H1 (cell line): ENCODE data around the gene TBC1D2B. TPM values are rescaled to one million over a fixed set of nuclear protein-coding genes. Genes with fewer than 3 reads are reported as not detected.

Source experiments
- CTCF ChIA-PET: fragments of 300-600 bp; sonication (Branson Sonifier 250); formaldehyde crosslinking; loops from one replicate; lab custom pipeline; 2021; ENCODE audit not compliant: partially characterized antibody; lab: Charles Lee
- POLR2A ChIA-PET: fragments of 300-600 bp; sonication (Branson Sonifier 250); formaldehyde crosslinking; loops from one replicate; lab custom pipeline; 2021; ENCODE audit warnings: inconsistent platforms; ENCODE audit not compliant: partially characterized antibody; lab: Charles Lee
- DNase-seq, 2 experiments: peaks; one replicate each; pipeline versions ENCODE4 v3.0.0 to v3.0.0-alpha.2; 2010 to 2022; ENCODE audit warnings: low spot score in 2 of 2, low read depth in 1 of 2, mixed read lengths in 1 of 2
- FAIRE-seq: peaks from 2 replicates; lab custom pipeline; 2011; peaks lifted over from hg19 to GRCh38; lab: Jason Lieb, UNC
- H2AFZ ChIP-seq: 2 replicates; pipeline ENCODE4 v1.8.1; 2012; ENCODE audit warnings: low read length, inconsistent platforms
- H2AK5ac ChIP-seq: 2 replicates; pipeline ENCODE4 v1.6.1; 2013; ENCODE audit warnings: low read depth, low read length
- H2BK120ac ChIP-seq: replicated peaks from 2 replicates; pipeline ENCODE3; 2013; ENCODE audit warnings: low read depth, low read length, inconsistent platforms
- H2BK12ac ChIP-seq: 2 replicates; pipeline ENCODE4 v1.6.1; 2013; ENCODE audit warnings: low read depth, low read length
- H2BK15ac ChIP-seq: 2 replicates; pipeline ENCODE4 v1.6.1; 2013; ENCODE audit warnings: low read length
- H2BK20ac ChIP-seq: 2 replicates; pipeline ENCODE4 v1.6.1; 2013; ENCODE audit warnings: low read length
- H2BK5ac ChIP-seq: 2 replicates; pipeline ENCODE4 v1.6.1; 2013; ENCODE audit warnings: low read depth, low read length
- H3K14ac ChIP-seq: 2 replicates; pipeline ENCODE4 v1.6.1; 2013; ENCODE audit warnings: inconsistent platforms; ENCODE audit not compliant: insufficient read length
- H3K18ac ChIP-seq: 2 replicates; pipeline ENCODE4 v1.6.1; 2013; ENCODE audit warnings: low read length; ENCODE audit errors: extremely low read depth
- H3K23ac ChIP-seq: 2 replicates; pipeline ENCODE4 v1.6.1; 2013; ENCODE audit warnings: inconsistent platforms; ENCODE audit not compliant: insufficient read length
- H3K23me2 ChIP-seq: 2 replicates; pipeline ENCODE4 v1.6.1; 2013; ENCODE audit warnings: low read depth, low read length
- H3K27ac ChIP-seq: 2 replicates; pipeline ENCODE4 v1.6.1; 2011; ENCODE audit warnings: low read depth, low read length, inconsistent platforms
- H3K27me3 ChIP-seq, 4 experiments: replicated peaks in 1 of 4; 1 replicate in 1 of 4; 2 replicates in 3 of 4; pipeline versions ENCODE4 v1.6.1 to v1.8.1; 2011 to 2013; ENCODE audit warnings: low read length in 3 of 4, mild to moderate bottlenecking in 3 of 4, inconsistent platforms in 2 of 4, mixed read lengths in 2 of 4, moderate library complexity in 1 of 4; ENCODE audit not compliant: control insufficient read depth in 3 of 4, insufficient read depth in 3 of 4; ENCODE audit errors: extremely low read depth in 1 of 4
- H3K36me3 ChIP-seq, 4 experiments: 2 replicates each; pipeline versions ENCODE4 v1.6.1 to v1.8.1; 2011 to 2013; ENCODE audit warnings: mild to moderate bottlenecking in 4 of 4, low read length in 3 of 4, moderate library complexity in 2 of 4, control low read depth in 1 of 4, inconsistent platforms in 1 of 4; ENCODE audit not compliant: insufficient read depth in 4 of 4, control insufficient read depth in 2 of 4
- H3K4ac ChIP-seq: replicated peaks from 2 replicates; pipeline ENCODE3; 2013; ENCODE audit warnings: low read length, low read depth, mixed read lengths, inconsistent platforms; ENCODE audit not compliant: insufficient read length
- H3K4me1 ChIP-seq, 4 experiments: replicated peaks in 1 of 4; 1 replicate in 1 of 4; 2 replicates in 3 of 4; pipeline versions ENCODE4 v1.6.1 to v1.8.1; 2011 to 2013; ENCODE audit warnings: low read length in 3 of 4, inconsistent platforms in 2 of 4, mixed read lengths in 1 of 4; ENCODE audit not compliant: insufficient read depth in 4 of 4, control insufficient read depth in 3 of 4
- H3K4me2 ChIP-seq, 2 experiments: 2 replicates each; pipeline versions ENCODE4 v1.6.1 to v1.8.1; 2011 to 2013; ENCODE audit warnings: low read depth in 2 of 2, low read length in 2 of 2, control low read depth in 1 of 2, inconsistent platforms in 1 of 2, mild to moderate bottlenecking in 1 of 2; ENCODE audit not compliant: insufficient read depth in 1 of 2
- H3K4me3 ChIP-seq, 4 experiments: fragments of 200-600, 300-600 bp in 1 of 4; sonication (generic), shearing (Covaris generic), sonication (Bioruptor Twin) in 1 of 4; 2 replicates each; pipeline versions ENCODE4 v1.5.1 to v1.8.1; 2011 to 2016; ENCODE audit warnings: low read length in 4 of 4, low read depth in 3 of 4, control low read depth in 2 of 4, inconsistent platforms in 2 of 4, mild to moderate bottlenecking in 2 of 4, mixed read lengths in 1 of 4, moderate library complexity in 1 of 4; ENCODE audit not compliant: insufficient read depth in 2 of 4; ENCODE audit errors: extremely low read depth in 1 of 4
- H3K56ac ChIP-seq: replicated peaks from 2 replicates; pipeline ENCODE3; 2013; ENCODE audit warnings: low read depth, mild to moderate bottlenecking, mixed read lengths, low read length, inconsistent platforms; ENCODE audit not compliant: insufficient read length
- H3K79me1 ChIP-seq: 2 replicates; pipeline ENCODE4 v1.6.1; 2013; ENCODE audit warnings: low read depth, low read length, control low read depth
- H3K79me2 ChIP-seq, 2 experiments: 2 replicates each; pipeline versions ENCODE4 v1.6.1 to v1.8.1; 2012 to 2013; ENCODE audit warnings: low read length in 2 of 2, mild to moderate bottlenecking in 2 of 2, inconsistent platforms in 1 of 2; ENCODE audit not compliant: insufficient read depth in 2 of 2, control insufficient read depth in 1 of 2
- H3K9ac ChIP-seq, 4 experiments: replicated peaks in 1 of 4; 1 replicate in 1 of 4; 2 replicates in 3 of 4; pipeline versions ENCODE4 v1.6.1 to v1.8.1; 2011 to 2013; ENCODE audit warnings: low read depth in 3 of 4, low read length in 3 of 4, control low read depth in 2 of 4, mild to moderate bottlenecking in 2 of 4, moderate library complexity in 2 of 4, inconsistent platforms in 1 of 4; ENCODE audit errors: extremely low read depth in 1 of 4
- H3K9me3 ChIP-seq, 2 experiments: 2 replicates each; pipeline versions ENCODE4 v1.6.1 to v1.8.1; 2012 to 2013; ENCODE audit warnings: mild to moderate bottlenecking in 2 of 2, moderate library complexity in 2 of 2, control low read depth in 1 of 2, inconsistent platforms in 1 of 2, low read depth in 1 of 2, low read length in 1 of 2, mixed read lengths in 1 of 2; ENCODE audit not compliant: insufficient read depth in 2 of 2
- H4K20me1 ChIP-seq, 2 experiments: replicated peaks in 1 of 2; 2 replicates each; pipeline versions ENCODE3 to v1.8.1; 2011 to 2013; ENCODE audit warnings: inconsistent platforms in 2 of 2, low read length in 2 of 2, mild to moderate bottlenecking in 1 of 2; ENCODE audit not compliant: insufficient read depth in 2 of 2, control insufficient read depth in 1 of 2
- H4K5ac ChIP-seq: 2 replicates; pipeline ENCODE4 v1.6.1; 2013; ENCODE audit warnings: low read length, low read depth, mixed read lengths, inconsistent platforms; ENCODE audit not compliant: insufficient read length
- H4K8ac ChIP-seq: 2 replicates; pipeline ENCODE4 v1.8.0; 2013; ENCODE audit warnings: mild to moderate bottlenecking, moderate library complexity, low read length, inconsistent platforms; ENCODE audit not compliant: insufficient read depth; ENCODE audit errors: extremely low read depth
- H4K91ac ChIP-seq: replicated peaks from 2 replicates; pipeline ENCODE3; 2013; ENCODE audit warnings: low read length, mixed read lengths, inconsistent platforms; ENCODE audit not compliant: insufficient read length
- ASH2L ChIP-seq: fragments of 200-600, 300-600 bp; sonication (generic); IDR thresholded peaks from one replicate; pipeline ENCODE4 v1.7.1; 2017; ENCODE audit warnings: low read length
- CBX8 ChIP-seq: fragments of 300-800, 300-1000 bp; sonication (generic); IDR thresholded peaks from 2 replicates; pipeline ENCODE4 v1.7.1; 2016; ENCODE audit warnings: low read depth, low read length, borderline replicate concordance
- CHD2 ChIP-seq: IDR thresholded peaks from 2 replicates; pipeline ENCODE4 v1.6.1; 2012; ENCODE audit warnings: low read length, improper control_type of control experiment
- EGR1 ChIP-seq: IDR thresholded peaks from 2 replicates; pipeline ENCODE4 v1.6.1; 2011; ENCODE audit warnings: low read depth, low read length, borderline replicate concordance
- GTF2F1 ChIP-seq: IDR thresholded peaks from 2 replicates; pipeline ENCODE4 v1.6.1; 2012; ENCODE audit warnings: low read depth, low read length, improper control_type of control experiment, borderline replicate concordance
- HDAC2 ChIP-seq, 2 experiments: fragments of 300-600 bp in 1 of 2; sonication (generic) in 1 of 2; IDR thresholded peaks; 2 replicates each; pipeline ENCODE4 v1.6.1; 2011 to 2012; ENCODE audit warnings: low read depth in 2 of 2, low read length in 2 of 2, mild to moderate bottlenecking in 2 of 2, moderate library complexity in 2 of 2, borderline replicate concordance in 1 of 2, inconsistent platforms in 1 of 2
- POU5F1 ChIP-seq: IDR thresholded peaks from 2 replicates; pipeline ENCODE4 v1.6.1; 2011; ENCODE audit warnings: low read depth, mild to moderate bottlenecking, low read length, moderate library complexity
- RAD21 ChIP-seq, 2 experiments: IDR thresholded peaks in 1 of 2; conservative IDR thresholded peaks in 1 of 2; 2 replicates each; pipeline ENCODE4 v1.6.1; 2011; ENCODE audit warnings: low read depth in 2 of 2, low read length in 2 of 2, improper control_type of control experiment in 1 of 2, inconsistent platforms in 1 of 2, mild to moderate bottlenecking in 1 of 2, moderate library complexity in 1 of 2
- SAP30 ChIP-seq: fragments of 300-600 bp; sonication (generic); IDR thresholded peaks from 2 replicates; pipeline ENCODE4 v1.7.1; 2012; ENCODE audit warnings: low read length, moderate library complexity, mild to moderate bottlenecking, inconsistent platforms; ENCODE audit not compliant: insufficient read depth, insufficient replicate concordance
- SIRT6 ChIP-seq: IDR thresholded peaks from one replicate; pipeline ENCODE4 v1.7.1; 2012; ENCODE audit warnings: low read length, inconsistent platforms
- SP1 ChIP-seq: IDR thresholded peaks from 2 replicates; pipeline ENCODE4 v1.6.1; 2011; ENCODE audit warnings: low read depth, low read length
- SRF ChIP-seq: IDR thresholded peaks from 2 replicates; pipeline ENCODE4 v1.6.1; 2011; ENCODE audit warnings: mild to moderate bottlenecking, low read depth, low read length, moderate library complexity
- TAF7 ChIP-seq: optimal IDR thresholded peaks from 2 replicates; pipeline ENCODE3; 2011; ENCODE audit warnings: low read depth, mild to moderate bottlenecking, inconsistent platforms, low read length, moderate library complexity, borderline replicate concordance
- WGBS, 2 experiments: shearing (Covaris generic) in 1 of 2; methylation state at CpG; one replicate each; pipeline versions ENCODE4 v1.1.6 to v1.1.7; 2013 to 2015; ENCODE audit warnings: low lambda C conversion rate in 2 of 2, mixed read lengths in 2 of 2, inconsistent platforms in 1 of 2, low coverage in 1 of 2, missing lambda C conversion rate in 1 of 2; ENCODE audit not compliant: insufficient replicate concordance in 2 of 2, insufficient coverage in 1 of 2, insufficient read length in 1 of 2; ENCODE audit errors: extremely low coverage in 1 of 2, missing lambda C conversion rate in 1 of 2; 5-methylcytosine and 5-hydroxymethylcytosine counted together
- polyA plus RNA-seq, 7 experiments: library from polyadenylated mRNA; depleted of rRNA in 3 of 7; stranded (reverse) in 5 of 7; unstranded in 2 of 7; fragments of >200 nt in 5 of 7; fragments of 200-250 nt in 2 of 7; gene quantifications; 1 replicate in 5 of 7; 2 replicates in 1 of 7; 4 replicates in 1 of 7; pipeline versions ENCODE4 v1.2.1 to v1.2.3, GENCODE V29; 2011 to 2013; ENCODE audit warnings: missing spikeins in 2 of 7, mixed read lengths in 2 of 7
- total RNA-seq: library from RNA; stranded (reverse); fragmentation: NEBNext Ultra II Directional; extraction: Animal tissue kit (Norgen Biotek cat#: 25700); gene quantifications from 2 replicates; pipeline ENCODE4 v1.2.1, GENCODE V29; 2021

Gene TBC1D2B
- total and polyA plus RNA-seq, 2 of the 8 experiments (the other 6 are each of a cell fraction or from before 2014, with no cell fraction given) = 11.9 to 19.5 TPM

DNA sequence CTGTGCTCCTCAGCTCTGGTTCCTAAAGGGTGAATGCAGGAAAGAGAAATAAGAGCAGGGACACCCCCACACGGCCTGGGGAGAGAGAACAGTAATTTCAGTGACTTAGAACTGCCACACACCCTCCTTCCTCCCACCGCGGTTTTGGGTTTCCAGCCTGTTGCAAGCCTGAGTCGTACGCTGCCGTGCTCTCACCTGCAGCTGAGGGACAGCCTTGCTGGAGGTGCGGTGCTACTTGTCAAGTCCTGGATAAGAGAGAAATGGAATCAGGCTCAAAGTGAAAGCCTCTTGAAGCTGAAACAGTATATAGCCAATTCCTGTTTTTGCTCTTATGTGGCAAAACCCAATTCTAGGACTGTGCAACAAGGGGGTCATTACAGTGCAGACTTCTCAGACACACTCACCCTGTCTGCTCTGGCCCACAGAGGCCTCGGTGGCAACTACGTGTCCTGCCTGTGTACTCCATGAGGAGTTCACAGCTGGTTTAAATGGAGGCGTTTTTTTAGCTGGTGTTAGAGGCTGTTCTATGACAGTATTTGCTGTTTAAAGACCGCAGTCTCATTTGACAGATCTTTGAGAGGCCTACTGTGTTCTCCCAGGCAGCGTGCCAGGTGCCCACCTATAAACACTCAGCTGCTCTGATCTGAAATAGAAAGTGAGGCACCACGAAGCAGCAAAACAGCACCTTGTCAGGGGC lies 42.9 kb downstream of the TBC1D2B start:
- peaks cover 3% of the 10 kb centered on the region in 2 experiments for H4K20me1 ChIP-seq
- H3K27ac ChIP-seq = no peak overlapping the region
- H4K5ac ChIP-seq = no peak overlapping the region
- no peaks in the 10 kb centered on the region for H3K27me3 ChIP-seq
- H3K23me2 ChIP-seq = no peaks in the 10 kb centered on the region
- DNase-seq (no peak), FAIRE-seq (no peak)
- peaks cover 0 to 3% (median 0%) of the 10 kb centered on the region in 4 experiments; a peak in 1 of 7 replicates for H3K4me1 ChIP-seq
- H3K23ac ChIP-seq = no peak overlapping the region
- no peak overlapping the region for H2AK5ac ChIP-seq
- H3K14ac ChIP-seq = no peak overlapping the region
- no peak overlapping the region for H3K4me2 ChIP-seq
- no peak overlapping the region for H2BK12ac ChIP-seq
- H3K4me3 ChIP-seq = no peak overlapping the region
- no peak overlapping the region for H2BK20ac ChIP-seq
- H2AFZ ChIP-seq = no peak overlapping the region
- peaks cover 0 to 1% (median 0%) of the 10 kb centered on the region in 4 experiments; a peak in 3 of 8 replicates for H3K36me3 ChIP-seq
- WGBS, 2 experiments = 80% methylated on average over 13 of the region's 13 CpGs; no CpG with 5 or more reads in 1 of the 2 experiments
- H3K79me2 ChIP-seq = no peaks in the 10 kb centered on the region
- no peak overlapping the region for H2BK120ac ChIP-seq
- no peak overlapping the region for H2BK5ac ChIP-seq
- POLR2A ChIA-PET = interaction anchor here (1.3 kb wide), 1 partner anchor 24 kb away, joined by 3 read pairs; no protein-coding TSS in a partner anchor
- no peak overlapping the region for H3K9ac ChIP-seq
- H3K4ac ChIP-seq = no peak overlapping the region
- H3K9me3 ChIP-seq = no peaks in the 10 kb centered on the region
- no peaks in the 10 kb centered on the region for H3K79me1 ChIP-seq
- H3K56ac ChIP-seq = no peak overlapping the region
- H3K18ac ChIP-seq = no peak overlapping the region
- no peak overlapping the region for H4K8ac ChIP-seq
- H2BK15ac ChIP-seq = no peak overlapping the region
- CTCF ChIA-PET = interaction anchor here (0.7 to 1.8 kb wide), 15 partner anchors 13 to 210 kb away, joined by 3 to 11 read pairs (median 3); no protein-coding TSS in a partner anchor
- H4K91ac ChIP-seq = no peak overlapping the region
- no peak for TF ChIP-seq SRF
- no peak for TF ChIP-seq HDAC2 (IDR thresholded peaks at IDR 0.05; ENCODE audit: borderline replicate concordance in 1 of 2, low read depth in 2 of 2, low read length in 2 of 2)
- TF ChIP-seq TAF7 = no peak
- no peak for TF ChIP-seq SAP30
- no peak for TF ChIP-seq SIRT6
- TF ChIP-seq EGR1 = no peak
- no peak for TF ChIP-seq ASH2L
- TF ChIP-seq RAD21 (IDR thresholded peaks at IDR 0.05 in 1 of 2, conservative IDR thresholded peaks at IDR 0.05 in 1 of 2; ENCODE audit: low read depth in 2 of 2, low read length in 2 of 2) = no peak
- no peak for TF ChIP-seq SP1
- TF ChIP-seq POU5F1 = no peak
- no peak for TF ChIP-seq CHD2
- TF ChIP-seq GTF2F1 = no peak
- TF ChIP-seq CBX8 = no peak
